Measurements from ENCODE around the gene ZNF425. TPM values are rescaled to one million over a fixed set of nuclear protein-coding genes. Genes with fewer than 3 reads are reported as not detected.

The ZNF425 gene
- total and polyA plus RNA-seq, 7 donors, result 0.66 to 2.5 (median 1.7) TPM

- 6% methylated on average over 21 of the region's 21 CpGs for WGBS, 3 donors
- Histone ChIP-seq H3K4me1 (peaks cover 11% of the 10 kb centered on the region), H3K27me3 (ENCODE audit: insufficient read depth in 3 of 3, low read length in 2 of 3) (no peaks in the 10 kb centered on the region), H3K9me3 (no peaks in the 10 kb centered on the region), H3K4me3 (peak overlapping the region; percentile 91), H3K27ac (peak overlapping the region; percentile 92), H3K36me3 (ENCODE audit: insufficient read depth in 1 of 2, low read depth in 1 of 2) (peaks cover 0 to 13% of the 10 kb centered on the region in 2 donors)
- no peak for DNase-seq
- no peak for ATAC-seq
- TF ChIP-seq, protein P1, sequence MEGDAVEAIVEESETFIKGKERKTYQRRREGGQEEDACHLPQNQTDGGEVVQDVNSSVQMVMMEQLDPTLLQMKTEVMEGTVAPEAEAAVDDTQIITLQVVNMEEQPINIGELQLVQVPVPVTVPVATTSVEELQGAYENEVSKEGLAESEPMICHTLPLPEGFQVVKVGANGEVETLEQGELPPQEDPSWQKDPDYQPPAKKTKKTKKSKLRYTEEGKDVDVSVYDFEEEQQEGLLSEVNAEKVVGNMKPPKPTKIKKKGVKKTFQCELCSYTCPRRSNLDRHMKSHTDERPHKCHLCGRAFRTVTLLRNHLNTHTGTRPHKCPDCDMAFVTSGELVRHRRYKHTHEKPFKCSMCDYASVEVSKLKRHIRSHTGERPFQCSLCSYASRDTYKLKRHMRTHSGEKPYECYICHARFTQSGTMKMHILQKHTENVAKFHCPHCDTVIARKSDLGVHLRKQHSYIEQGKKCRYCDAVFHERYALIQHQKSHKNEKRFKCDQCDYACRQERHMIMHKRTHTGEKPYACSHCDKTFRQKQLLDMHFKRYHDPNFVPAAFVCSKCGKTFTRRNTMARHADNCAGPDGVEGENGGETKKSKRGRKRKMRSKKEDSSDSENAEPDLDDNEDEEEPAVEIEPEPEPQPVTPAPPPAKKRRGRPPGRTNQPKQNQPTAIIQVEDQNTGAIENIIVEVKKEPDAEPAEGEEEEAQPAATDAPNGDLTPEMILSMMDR (IDR thresholded peaks at IDR 0.05), result no peak
- intact Hi-C loops (cut with DNase I), result loop anchor here in 1 of 2 donors (2.0 kb wide), 1 partner anchor 35 kb away; the partner anchor contains the start of gene ZNF786
These were observed 798 bp downstream of the ZNF425 start for GRCh38 chr7:149125189-149125862.

- TF ChIP-seq, protein P1 (IDR thresholded peaks at IDR 0.05), result no peak
- 82 to 94% (median 93%) methylated on average over 10 to 12 of the region's 12 CpGs for WGBS, 3 donors
These were observed 16.2 kb downstream of the ZNF425 start for GRCh38 chr7:149109969-149110368.

GRCh38 chr7:149104749-149105148 lies 21.4 kb downstream of the ZNF425 start:
- WGBS, 3 donors, result 94 to 96% (median 95%) methylated on average over 25 of the region's 25 CpGs

More at GRCh38 chr7:149109969-149110368, 16.2 kb downstream of the ZNF425 start:
- intact Hi-C loops (cut with DNase I), result no loop called here
- Histone ChIP-seq H3K4me1 (no peaks in the 10 kb centered on the region), H3K27ac (no peak overlapping the region), H3K36me3 (ENCODE audit: insufficient read depth in 1 of 2, low read depth in 1 of 2) (no peaks in the 10 kb centered on the region), H3K27me3 (ENCODE audit: insufficient read depth in 3 of 3, low read length in 2 of 3) (no peaks in the 10 kb centered on the region), H3K4me3 (no peak overlapping the region), H3K9me3 (no peaks in the 10 kb centered on the region)
- ATAC-seq, result no peak
- no peak for DNase-seq

GRCh38 chr7:149104214-149104613 lies 21.9 kb downstream of the ZNF425 start:
- TF ChIP-seq, protein P1 (IDR thresholded peaks at IDR 0.05), result no peak
- H3K27me3 ChIP-seq (ENCODE audit: insufficient read depth in 3 of 3, low read length in 2 of 3), result no peaks in the 10 kb centered on the region
- no peaks in the 10 kb centered on the region for H3K36me3 ChIP-seq (ENCODE audit: insufficient read depth in 1 of 2, low read depth in 1 of 2)
- intact Hi-C loops (cut with DNase I), result no loop called here
- H3K27ac ChIP-seq, result no peak overlapping the region
- DNase-seq (no peak), ATAC-seq (no peak)
- no peak overlapping the region for H3K4me3 ChIP-seq
- no peaks in the 10 kb centered on the region for H3K9me3 ChIP-seq
- no peaks in the 10 kb centered on the region for H3K4me1 ChIP-seq
- 97% methylated on average over 35 of the region's 35 CpGs for WGBS, 3 donors

More at GRCh38 chr7:149104749-149105148, 21.4 kb downstream of the ZNF425 start:
- TF ChIP-seq, protein P1 (IDR thresholded peaks at IDR 0.05), result no peak
- Histone ChIP-seq H3K27ac (no peak overlapping the region), H3K9me3 (no peaks in the 10 kb centered on the region), H3K36me3 (ENCODE audit: insufficient read depth in 1 of 2, low read depth in 1 of 2) (no peaks in the 10 kb centered on the region), H3K4me1 (no peaks in the 10 kb centered on the region), H3K27me3 (ENCODE audit: insufficient read depth in 3 of 3, low read length in 2 of 3) (no peaks in the 10 kb centered on the region), H3K4me3 (no peak overlapping the region)
- DNase-seq (no peak), ATAC-seq (no peak)
- intact Hi-C loops (cut with DNase I), result no loop called here

DNA sequence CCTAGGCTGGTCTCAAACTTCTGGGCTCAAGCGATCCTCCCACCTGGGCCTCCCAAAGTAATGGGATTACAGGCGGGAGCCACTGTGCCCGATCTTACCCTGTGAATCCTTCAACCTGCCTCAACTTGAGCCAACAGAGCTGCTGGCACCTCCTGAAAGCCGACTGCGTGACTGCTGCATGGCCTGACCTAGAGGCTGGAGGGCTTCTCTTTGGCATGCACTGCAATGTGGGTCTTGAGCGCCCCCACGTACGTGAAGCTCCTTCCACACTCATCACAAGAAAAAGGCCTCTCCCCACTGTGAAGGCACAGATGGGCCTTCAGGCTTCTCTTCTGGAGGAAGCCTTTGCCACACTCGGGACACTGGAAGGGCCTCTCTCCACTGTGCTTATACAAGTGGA lies 22.7 kb downstream of the ZNF425 start:
- H3K27me3 ChIP-seq (ENCODE audit: insufficient read depth in 3 of 3, low read length in 2 of 3), result no peaks in the 10 kb centered on the region
- ATAC-seq, result no peak
- DNase-seq, result no peak
- no peak overlapping the region for H3K4me3 ChIP-seq
- no peaks in the 10 kb centered on the region for H3K4me1 ChIP-seq
- intact Hi-C loops (cut with DNase I), result no loop called here
- no peaks in the 10 kb centered on the region for H3K36me3 ChIP-seq (ENCODE audit: insufficient read depth in 1 of 2, low read depth in 1 of 2)
- no peaks in the 10 kb centered on the region for H3K9me3 ChIP-seq
- H3K27ac ChIP-seq, result no peak overlapping the region
- TF ChIP-seq, protein P1 (IDR thresholded peaks at IDR 0.05), result no peak
- 90 to 95% (median 91%) methylated on average over 9 of the region's 9 CpGs for WGBS, 3 donors

All from psoas muscle (tissue), 8 donors.